Measurements from ENCODE around the gene LARGE2. TPM values are rescaled to one million over a fixed set of nuclear protein-coding genes. Genes with fewer than 3 reads are reported as not detected.
A peak's percentile ranks its signal among the peaks of the same experiment; 100 is the strongest.

The LARGE2 gene
- total and polyA plus RNA-seq, 2 of the 13 experiments (the other 11 are each of a cell fraction or from before 2014, with no cell fraction given) = 8.5 to 21.6 TPM

GRCh38 chr11:45885274-45885920 lies 37.1 kb upstream of the LARGE2 start, which contains the start of gene MAPK8IP1 (continued):
- TF ChIP-seq ZNF496 (CRISPR knock-in tag; IDR thresholded peaks at IDR 0.05; ENCODE audit: insufficient replicate concordance) = no peak
- no peak for TF ChIP-seq HNF1A (IDR thresholded peaks at IDR 0.05; ENCODE audit: low read depth)
- TF ChIP-seq HNF1A (CRISPR knock-in tag; IDR thresholded peaks at IDR 0.05; ENCODE audit: borderline replicate concordance) = no peak
- TF ChIP-seq, protein P1, sequence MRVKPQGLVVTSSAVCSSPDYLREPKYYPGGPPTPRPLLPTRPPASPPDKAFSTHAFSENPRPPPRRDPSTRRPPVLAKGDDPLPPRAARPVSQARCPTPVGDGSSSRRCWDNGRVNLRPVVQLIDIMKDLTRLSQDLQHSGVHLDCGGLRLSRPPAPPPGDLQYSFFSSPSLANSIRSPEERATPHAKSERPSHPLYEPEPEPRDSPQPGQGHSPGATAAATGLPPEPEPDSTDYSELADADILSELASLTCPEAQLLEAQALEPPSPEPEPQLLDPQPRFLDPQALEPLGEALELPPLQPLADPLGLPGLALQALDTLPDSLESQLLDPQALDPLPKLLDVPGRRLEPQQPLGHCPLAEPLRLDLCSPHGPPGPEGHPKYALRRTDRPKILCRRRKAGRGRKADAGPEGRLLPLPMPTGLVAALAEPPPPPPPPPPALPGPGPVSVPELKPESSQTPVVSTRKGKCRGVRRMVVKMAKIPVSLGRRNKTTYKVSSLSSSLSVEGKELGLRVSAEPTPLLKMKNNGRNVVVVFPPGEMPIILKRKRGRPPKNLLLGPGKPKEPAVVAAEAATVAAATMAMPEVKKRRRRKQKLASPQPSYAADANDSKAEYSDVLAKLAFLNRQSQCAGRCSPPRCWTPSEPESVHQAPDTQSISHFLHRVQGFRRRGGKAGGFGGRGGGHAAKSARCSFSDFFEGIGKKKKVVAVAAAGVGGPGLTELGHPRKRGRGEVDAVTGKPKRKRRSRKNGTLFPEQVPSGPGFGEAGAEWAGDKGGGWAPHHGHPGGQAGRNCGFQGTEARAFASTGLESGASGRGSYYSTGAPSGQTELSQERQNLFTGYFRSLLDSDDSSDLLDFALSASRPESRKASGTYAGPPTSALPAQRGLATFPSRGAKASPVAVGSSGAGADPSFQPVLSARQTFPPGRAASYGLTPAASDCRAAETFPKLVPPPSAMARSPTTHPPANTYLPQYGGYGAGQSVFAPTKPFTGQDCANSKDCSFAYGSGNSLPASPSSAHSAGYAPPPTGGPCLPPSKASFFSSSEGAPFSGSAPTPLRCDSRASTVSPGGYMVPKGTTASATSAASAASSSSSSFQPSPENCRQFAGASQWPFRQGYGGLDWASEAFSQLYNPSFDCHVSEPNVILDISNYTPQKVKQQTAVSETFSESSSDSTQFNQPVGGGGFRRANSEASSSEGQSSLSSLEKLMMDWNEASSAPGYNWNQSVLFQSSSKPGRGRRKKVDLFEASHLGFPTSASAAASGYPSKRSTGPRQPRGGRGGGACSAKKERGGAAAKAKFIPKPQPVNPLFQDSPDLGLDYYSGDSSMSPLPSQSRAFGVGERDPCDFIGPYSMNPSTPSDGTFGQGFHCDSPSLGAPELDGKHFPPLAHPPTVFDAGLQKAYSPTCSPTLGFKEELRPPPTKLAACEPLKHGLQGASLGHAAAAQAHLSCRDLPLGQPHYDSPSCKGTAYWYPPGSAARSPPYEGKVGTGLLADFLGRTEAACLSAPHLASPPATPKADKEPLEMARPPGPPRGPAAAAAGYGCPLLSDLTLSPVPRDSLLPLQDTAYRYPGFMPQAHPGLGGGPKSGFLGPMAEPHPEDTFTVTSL (CRISPR knock-in tag; IDR thresholded peaks at IDR 0.05; ENCODE audit: borderline replicate concordance) = no peak
- no peak for TF ChIP-seq MTA3 (CRISPR knock-in tag; IDR thresholded peaks at IDR 0.05)
- no peak for TF ChIP-seq ZNF567 (CRISPR knock-in tag; IDR thresholded peaks at IDR 0.05; ENCODE audit: borderline replicate concordance)
- TF ChIP-seq ZNF703 (CRISPR knock-in tag; IDR thresholded peaks at IDR 0.05; ENCODE audit: borderline replicate concordance) = no peak
- no peak for TF ChIP-seq NFYC (CRISPR knock-in tag; IDR thresholded peaks at IDR 0.05)
- no peak for TF ChIP-seq PAWR (CRISPR knock-in tag; IDR thresholded peaks at IDR 0.05; ENCODE audit: borderline replicate concordance)
- TF ChIP-seq FOXJ3 (CRISPR knock-in tag; IDR thresholded peaks at IDR 0.05; ENCODE audit: borderline replicate concordance) = no peak
- TF ChIP-seq HNF4G (IDR thresholded peaks at IDR 0.05; ENCODE audit: borderline replicate concordance, low read depth, low read length) = no peak
- no peak for TF ChIP-seq HNF4G (CRISPR knock-in tag; IDR thresholded peaks at IDR 0.05; ENCODE audit: borderline replicate concordance, low read depth)
- peak; percentile 33; the same call in 1 of the 2 replicates for TF ChIP-seq ETV5 (CRISPR knock-in tag; IDR thresholded peaks at IDR 0.05; ENCODE audit: borderline replicate concordance)
- TF ChIP-seq YY1 (IDR thresholded peaks at IDR 0.05; ENCODE audit: insufficient read depth, insufficient replicate concordance, low read depth, low read length) = no peak
- no peak for TF ChIP-seq ZFAT (CRISPR knock-in tag; conservative IDR thresholded peaks at IDR 0.05)
- TF ChIP-seq MIER2 (CRISPR knock-in tag; IDR thresholded peaks at IDR 0.05) = peak; percentile 95
- peak; percentile 73 for TF ChIP-seq KDM2A (CRISPR knock-in tag; IDR thresholded peaks at IDR 0.05; ENCODE audit: borderline replicate concordance, low read depth)
- TF ChIP-seq MXI1 (IDR thresholded peaks at IDR 0.05; ENCODE audit: borderline replicate concordance, low read depth, low read length) = peak; percentile 38; the same call in 1 of the 3 replicates
- TF ChIP-seq ZNF839 (CRISPR knock-in tag; IDR thresholded peaks at IDR 0.05; ENCODE audit: borderline replicate concordance) = no peak
- 0 out of 2 replicates have a peak, but pooled peaks have one; percentile 27 for TF ChIP-seq ZNF768 (CRISPR knock-in tag; IDR thresholded peaks at IDR 0.05)
- no peak for TF ChIP-seq RARA (CRISPR knock-in tag; IDR thresholded peaks at IDR 0.05)

Data from HepG2 (cell line).